Right lobe of liver (tissue), 4 donors: ENCODE measurements around the gene BTF3.

Experiments used
- CTCF ChIP-seq, 4 donors: fragments of 200-600 bp in 3 of 4; fragments of 450-650 bp in 1 of 4; IDR thresholded peaks; one replicate each; pipeline versions ENCODE4 v1.5.1 to v1.8.0; 2016 to 2022; ENCODE audit warnings: antibody characterized with exemption in 4 of 4, mild to moderate bottlenecking in 2 of 4
- POLR2A ChIP-seq: fragments of 450-650 bp; IDR thresholded peaks from one replicate; pipeline ENCODE4 v1.6.1; 2017; ENCODE audit warnings: antibody characterized with exemption, mild to moderate bottlenecking
- donor health status: DM: no; HTN: no; CAD: no.
- donor health status: DM: no; HTN: no; CAD: no.
- donor health status: DM: no; HTN: yes; CAD: no.

GRCh38 chr5:73472116-73472515 is 26.1 kb upstream of the BTF3 start:
- TF ChIP-seq POLR2A (no peak), CTCF (IDR thresholded peaks at IDR 0.05) (no peak)
